Activated T-helper 1 cell treated with anti-CD3 and anti-CD28 coated beads, Interleukin-12 subunit alpha, Interleukin-12 subunit beta, Interleukin-2, Interleukin-4 antibody, amounts not matched to agents 30 ng/mL and 10 ng/mL and 1 ng/mL, durations not matched to agents 14 hours and 24 hours and 36 hours (primary cell): ENCODE measurements around the gene GADD45B. TPM values are rescaled to one million over a fixed set of nuclear protein-coding genes. Genes with fewer than 3 reads are reported as not detected.
"Not testable (repeated sequence)": the region's sequence is repeated elsewhere in the genome, so short reads cannot be mapped to it uniquely, and the experiment has no call there.

Source experiments
- DNase-seq: peaks from one replicate; pipeline ENCODE4 v3.0.0; 2021; ENCODE audit warnings: low spot score
- H3K27ac Mint-ChIP-seq: one replicate; pipeline ENCODE4 v1.8.0; 2021; ENCODE audit warnings: mild to moderate bottlenecking, mixed read lengths
- H3K27me3 Mint-ChIP-seq: one replicate; pipeline ENCODE4 v1.8.0; 2022; ENCODE audit warnings: mild to moderate bottlenecking, moderate library complexity, mixed read lengths; ENCODE audit not compliant: insufficient read depth
- H3K36me3 Mint-ChIP-seq: one replicate; pipeline ENCODE4 v1.8.0; 2021; ENCODE audit warnings: low read depth, mixed read lengths
- H3K4me1 Mint-ChIP-seq: one replicate; pipeline ENCODE4 v1.8.0; 2021; ENCODE audit warnings: low read depth, mixed read lengths
- H3K4me3 Mint-ChIP-seq: one replicate; pipeline ENCODE4 v1.8.0; 2021; ENCODE audit warnings: mild to moderate bottlenecking, moderate library complexity, mixed read lengths
- H3K9me3 Mint-ChIP-seq: one replicate; pipeline ENCODE4 v1.8.0; 2021; ENCODE audit warnings: mixed read lengths
- intact Hi-C: fragments of 100-400 bp; cut with micrococcal nuclease; formaldehyde crosslinking; loops from one replicate; pipeline ENCODE4 v1.15.1; 2024
- total RNA-seq: library from RNA; stranded (reverse); gene quantifications from 2 replicates; pipeline ENCODE4 v1.2.3, GENCODE V29; 2022

GADD45B gene
- total RNA-seq, 1 donor from 2014 or later, result 129 TPM

DNA sequence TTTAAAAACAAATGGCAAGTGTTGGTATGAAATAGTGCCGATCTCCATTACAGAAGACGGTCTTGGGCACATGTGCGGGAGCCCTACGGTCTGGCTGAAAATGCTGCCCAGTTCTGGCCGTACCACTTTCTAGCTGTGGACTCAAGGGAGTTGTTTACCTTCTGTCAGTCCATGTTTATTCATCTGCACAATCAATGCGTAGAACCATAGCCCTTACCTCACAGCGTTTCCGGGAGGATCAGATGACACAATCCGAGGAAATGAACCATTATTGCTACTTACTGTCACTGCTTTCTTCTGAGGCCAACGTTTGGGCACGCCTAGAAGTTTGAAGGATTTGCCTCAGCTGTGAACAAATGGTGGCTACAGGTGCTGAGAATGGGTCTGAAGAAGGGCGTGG is 31.2 kb downstream of the GADD45B start:
- H3K36me3 Mint-ChIP-seq, result no peaks in the 10 kb centered on the region
- peak; percentile 46 for DNase-seq
- peaks cover 30% of the 10 kb centered on the region for H3K4me1 Mint-ChIP-seq
- H3K9me3 Mint-ChIP-seq, result no peaks in the 10 kb centered on the region
- intact Hi-C loops, result no loop called here
- H3K4me3 Mint-ChIP-seq, result no peak overlapping the region
- peaks cover 5% of the 10 kb centered on the region for H3K27me3 Mint-ChIP-seq
- peak overlapping the region; percentile 77 for H3K27ac Mint-ChIP-seq

DNA sequence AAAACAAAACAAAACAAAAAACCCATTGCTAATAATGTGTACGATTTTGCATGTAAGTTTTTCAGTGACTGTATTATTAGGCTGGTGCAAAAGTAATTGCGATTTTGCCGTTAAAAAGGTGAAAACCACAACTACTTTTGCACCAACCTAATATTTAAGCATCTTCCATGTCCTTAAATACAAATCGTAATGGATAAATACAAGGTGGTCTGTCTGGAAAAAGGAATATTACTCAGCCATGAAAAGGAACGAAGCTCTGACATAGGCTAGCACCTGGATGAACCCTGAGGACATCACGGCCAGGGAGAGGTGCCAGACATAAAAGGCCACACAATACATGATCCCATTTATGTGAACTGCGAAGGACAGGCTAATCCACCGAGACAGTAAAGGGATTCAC is 33.2 kb downstream of the GADD45B start:
- H3K4me3 Mint-ChIP-seq, result no peak overlapping the region
- intact Hi-C loops, result no loop called here
- peaks cover 16% of the 10 kb centered on the region for H3K4me1 Mint-ChIP-seq
- H3K27me3 Mint-ChIP-seq, result peaks cover 3% of the 10 kb centered on the region
- no peak for DNase-seq
- no peak overlapping the region for H3K27ac Mint-ChIP-seq
- H3K36me3 Mint-ChIP-seq, result no peaks in the 10 kb centered on the region
- H3K9me3 Mint-ChIP-seq, result no peaks in the 10 kb centered on the region

DNA sequence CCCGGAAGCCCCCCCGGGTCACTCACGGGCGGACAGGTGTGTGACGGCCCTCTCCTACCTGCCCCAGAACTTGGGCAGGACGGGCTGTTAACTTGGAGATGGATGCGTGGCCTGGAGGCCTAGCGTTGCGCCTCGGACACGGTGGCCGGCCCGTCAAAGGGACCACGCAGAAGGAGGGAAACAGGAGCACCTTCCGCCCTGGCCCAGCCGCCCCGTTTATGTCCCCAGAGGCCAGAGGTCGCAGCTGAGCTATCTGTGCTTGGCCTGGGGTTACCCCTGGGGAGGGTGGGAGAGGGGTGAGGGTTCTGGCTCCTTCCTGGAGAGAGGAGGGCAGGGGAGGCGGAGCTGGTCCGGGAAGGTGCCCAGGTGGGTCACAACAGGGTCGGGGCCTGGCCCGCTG is 35.6 kb downstream of the GADD45B start:
- intact Hi-C loops, result no loop called here
- H3K9me3 Mint-ChIP-seq, result no peaks in the 10 kb centered on the region
- H3K4me1 Mint-ChIP-seq, result peaks cover 14% of the 10 kb centered on the region
- no peak overlapping the region for H3K27ac Mint-ChIP-seq
- no peak overlapping the region for H3K4me3 Mint-ChIP-seq
- no peak for DNase-seq
- H3K36me3 Mint-ChIP-seq, result no peaks in the 10 kb centered on the region
- H3K27me3 Mint-ChIP-seq, result peaks cover 10% of the 10 kb centered on the region

DNA sequence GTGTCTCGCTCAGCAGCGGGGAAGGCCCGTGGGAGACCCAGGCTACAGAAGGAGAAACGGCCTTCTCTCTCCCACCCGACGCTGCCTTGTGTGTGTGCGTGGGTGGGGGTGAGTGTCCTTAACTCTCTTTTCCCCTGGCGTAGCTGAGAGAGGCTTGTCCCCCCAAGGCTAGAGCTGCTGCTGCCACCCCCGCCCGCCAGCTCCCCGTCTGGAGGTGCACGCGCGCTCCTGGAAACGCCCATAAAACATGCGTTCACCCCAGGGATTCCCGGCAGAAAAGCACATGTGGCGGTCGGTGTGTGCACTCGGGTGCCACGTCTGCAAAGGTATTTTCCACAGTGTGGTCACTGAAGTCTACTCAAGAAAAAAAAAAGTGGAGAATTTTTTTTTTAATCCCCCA is 36.1 kb downstream of the GADD45B start:
- peaks cover 10% of the 10 kb centered on the region for H3K27me3 Mint-ChIP-seq
- H3K27ac Mint-ChIP-seq, result no peak overlapping the region
- no peak for DNase-seq
- H3K36me3 Mint-ChIP-seq, result no peaks in the 10 kb centered on the region
- intact Hi-C loops, result no loop called here
- H3K4me3 Mint-ChIP-seq, result no peak overlapping the region
- no peaks in the 10 kb centered on the region for H3K9me3 Mint-ChIP-seq
- H3K4me1 Mint-ChIP-seq, result peaks cover 13% of the 10 kb centered on the region

DNA sequence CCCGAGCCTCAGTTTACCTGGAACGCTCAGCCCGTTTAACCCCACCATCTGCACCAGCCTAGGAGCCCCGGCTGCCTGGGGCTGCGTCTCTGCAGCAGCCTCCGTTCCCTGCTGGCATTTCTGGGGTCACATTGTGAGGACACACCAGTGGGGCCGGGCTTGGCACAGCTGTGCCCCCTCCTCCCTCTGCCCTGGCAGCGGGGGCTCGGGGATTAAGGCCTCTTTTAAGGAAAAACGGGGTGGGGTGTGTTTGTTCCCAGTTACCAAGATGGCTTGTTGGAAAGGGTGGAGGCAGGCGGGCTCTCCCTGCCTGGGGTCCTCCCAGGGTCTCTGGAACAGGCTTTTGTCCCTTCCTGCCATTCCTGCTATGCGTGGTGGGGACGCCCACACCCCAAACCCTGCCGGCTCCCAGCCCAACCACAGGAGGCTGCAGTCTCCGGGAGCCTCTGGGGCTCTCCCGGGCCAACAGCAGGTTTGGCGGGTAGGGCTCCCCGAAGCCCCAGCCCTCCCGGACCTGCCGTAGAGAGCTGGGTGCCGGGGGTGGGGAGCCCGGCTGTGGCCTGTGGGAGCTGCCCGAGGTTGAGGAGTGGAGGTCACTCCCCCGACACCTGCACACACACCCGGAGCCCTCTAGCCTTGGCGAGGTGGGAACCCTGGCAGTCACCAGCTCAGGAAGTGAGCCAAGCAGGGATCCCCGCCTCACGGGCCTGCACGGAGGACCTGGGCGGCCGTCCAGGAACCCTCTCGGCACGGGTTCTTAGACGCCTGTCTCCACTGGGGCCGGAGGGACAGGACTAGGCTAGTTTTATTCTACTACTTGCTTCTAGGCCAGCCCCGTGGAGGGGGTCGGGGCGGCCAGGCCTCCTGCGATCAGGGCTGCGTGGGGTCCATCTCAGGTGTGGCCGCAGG is 36.9 kb downstream of the GADD45B start:
- Mint-ChIP-seq H3K4me1 (peaks cover 5% of the 10 kb centered on the region), H3K27ac (no peak overlapping the region), H3K36me3 (no peaks in the 10 kb centered on the region), H3K27me3 (peaks cover 10% of the 10 kb centered on the region), H3K4me3 (no peak overlapping the region), H3K9me3 (no peaks in the 10 kb centered on the region)
- no peak for DNase-seq
- intact Hi-C loops, result no loop called here

DNA sequence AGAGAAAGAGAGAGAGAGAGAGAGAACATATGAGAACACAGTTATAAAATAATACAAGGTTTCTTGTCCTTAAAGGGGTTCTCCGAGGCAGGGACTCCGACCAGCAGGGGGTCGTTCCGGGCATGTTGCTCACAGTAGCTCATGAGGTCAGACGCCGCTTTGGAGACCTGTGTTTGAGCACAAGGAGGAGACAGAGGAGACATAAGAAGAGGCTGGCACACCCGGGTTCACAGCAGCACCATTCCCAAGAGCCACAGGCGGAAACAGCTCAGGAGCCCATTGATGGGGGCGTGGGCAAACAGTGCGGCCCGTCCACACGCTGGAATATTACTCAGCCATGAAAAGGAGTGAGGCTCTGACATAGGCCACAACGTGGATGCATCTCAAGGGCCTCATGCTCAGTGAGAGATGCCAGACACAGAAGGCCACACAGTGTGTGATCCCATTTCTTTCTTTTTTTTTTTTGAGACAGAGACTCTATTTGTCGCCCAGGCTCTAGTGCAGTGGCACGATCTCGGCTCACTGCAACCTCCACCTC is 39.1 kb downstream of the GADD45B start:
- Mint-ChIP-seq H3K4me1 (no peaks in the 10 kb centered on the region), H3K27me3 (peaks cover 10% of the 10 kb centered on the region), H3K36me3 (no peaks in the 10 kb centered on the region), H3K9me3 (no peaks in the 10 kb centered on the region), H3K4me3 (no peak overlapping the region), H3K27ac (no peak overlapping the region)
- no peak for DNase-seq
- intact Hi-C loops, result no loop called here

DNA sequence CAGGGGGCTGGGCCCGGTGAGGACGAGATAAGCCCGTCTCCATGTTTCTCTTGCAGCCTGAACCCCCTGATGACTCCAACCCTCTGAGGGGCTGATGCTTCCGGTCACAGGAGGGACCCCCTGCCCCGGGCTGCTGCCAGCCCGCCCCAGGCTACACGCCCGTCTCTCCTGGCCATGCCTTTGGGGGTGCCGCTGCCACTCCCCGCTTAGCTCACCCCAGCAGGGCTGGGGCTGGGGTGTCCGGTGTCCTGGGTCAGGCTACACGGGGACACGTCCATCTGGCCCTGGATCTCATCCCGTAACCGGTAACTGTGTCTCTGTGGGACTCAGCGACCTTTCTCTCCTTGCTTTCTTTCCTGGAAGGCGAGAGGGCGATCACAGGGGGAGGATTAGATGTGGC is 40.8 kb downstream of the GADD45B start:
- H3K36me3 Mint-ChIP-seq, result no peaks in the 10 kb centered on the region
- no peak for DNase-seq
- no peaks in the 10 kb centered on the region for H3K9me3 Mint-ChIP-seq
- H3K4me1 Mint-ChIP-seq, result no peaks in the 10 kb centered on the region
- H3K27ac Mint-ChIP-seq, result no peak overlapping the region
- intact Hi-C loops, result no loop called here
- peaks cover 9% of the 10 kb centered on the region for H3K27me3 Mint-ChIP-seq
- no peak overlapping the region for H3K4me3 Mint-ChIP-seq

DNA sequence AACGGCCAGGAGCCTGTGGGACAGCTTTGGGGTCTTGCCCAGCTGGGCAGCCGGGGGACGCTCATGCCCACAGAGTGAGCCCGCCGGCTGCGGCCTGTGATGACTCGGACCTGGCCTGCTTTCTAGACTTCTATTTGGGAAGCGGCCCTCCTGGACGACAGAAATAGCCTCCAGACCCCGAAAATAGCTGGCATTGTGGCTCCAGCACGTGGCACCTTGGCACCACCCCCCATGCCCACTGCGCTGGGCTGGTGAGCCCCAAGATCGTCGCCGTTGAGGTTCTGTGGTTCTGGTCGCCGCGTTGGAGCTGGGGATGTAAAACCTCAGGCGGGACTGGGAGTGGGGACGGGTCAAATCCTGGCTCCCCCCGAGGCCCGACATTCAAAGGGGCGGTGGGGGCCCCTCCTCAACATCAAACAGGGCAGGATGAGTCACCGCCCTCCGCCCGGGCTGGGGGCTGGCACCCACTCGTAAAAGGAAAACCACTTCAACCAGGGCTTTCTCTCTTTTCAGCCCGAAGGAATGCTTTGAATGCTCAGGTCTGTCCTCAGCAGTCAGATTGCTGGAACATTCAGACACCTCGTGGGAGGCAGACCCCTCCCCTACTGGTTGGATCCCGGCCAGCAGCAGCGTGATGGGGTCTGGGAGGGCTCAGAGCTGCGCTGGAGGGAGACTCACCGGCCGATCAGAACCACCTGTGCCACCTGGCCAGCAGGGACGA is 42.1 kb downstream of the GADD45B start:
- no peak for DNase-seq
- Mint-ChIP-seq H3K36me3 (no peaks in the 10 kb centered on the region), H3K27ac (no peak overlapping the region), H3K4me1 (no peaks in the 10 kb centered on the region), H3K9me3 (no peaks in the 10 kb centered on the region), H3K4me3 (no peak overlapping the region), H3K27me3 (peaks cover 9% of the 10 kb centered on the region)
- intact Hi-C loops, result no loop called here

DNA sequence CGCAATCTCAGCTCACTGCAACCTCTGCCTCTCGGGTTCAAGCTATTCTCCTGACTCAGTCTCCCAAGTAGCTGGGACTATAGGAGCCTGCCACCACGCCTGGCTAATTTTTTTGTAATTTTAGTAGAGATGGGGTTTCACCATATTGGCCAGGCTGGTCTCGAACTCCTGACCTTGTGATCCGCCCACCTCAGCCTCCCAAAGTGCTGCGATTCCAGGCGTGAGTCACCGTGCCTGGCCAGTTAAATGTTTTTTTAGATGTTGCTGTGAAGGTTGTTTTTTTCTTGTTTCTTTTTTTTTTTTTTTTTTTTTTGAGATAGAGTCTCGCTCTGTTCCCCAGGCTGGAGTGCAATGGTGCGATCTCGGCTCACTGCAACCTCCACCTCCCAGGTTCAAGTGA is 42.9 kb downstream of the GADD45B start:
- intact Hi-C loops, H3K9me3 Mint-ChIP-seq, H3K4me1 Mint-ChIP-seq, H3K36me3 Mint-ChIP-seq, H3K27ac Mint-ChIP-seq, H3K27me3 Mint-ChIP-seq, H3K4me3 Mint-ChIP-seq, DNase-seq: not testable (repeated sequence)

DNA sequence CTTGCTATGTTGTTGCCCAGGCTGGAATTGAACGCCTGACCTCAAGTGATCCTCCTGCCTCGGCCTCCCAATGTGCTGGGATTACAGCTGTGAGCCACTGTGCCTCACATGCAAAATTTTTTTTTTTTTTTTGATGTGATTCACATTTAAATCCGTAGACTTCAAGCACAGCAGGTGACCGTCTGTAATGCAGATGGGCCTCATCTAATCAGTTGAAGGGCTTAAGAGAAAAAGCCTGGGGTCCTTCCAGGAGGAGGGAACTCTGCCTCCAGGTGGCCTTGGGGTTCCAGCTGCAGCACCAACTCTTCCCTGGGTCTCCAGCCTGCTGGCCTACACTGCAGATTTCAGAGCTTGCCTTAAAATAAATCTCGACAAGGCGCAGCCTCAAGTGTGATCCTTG is 43.6 kb downstream of the GADD45B start:
- no peaks in the 10 kb centered on the region for H3K4me1 Mint-ChIP-seq
- intact Hi-C loops, result no loop called here

DNA sequence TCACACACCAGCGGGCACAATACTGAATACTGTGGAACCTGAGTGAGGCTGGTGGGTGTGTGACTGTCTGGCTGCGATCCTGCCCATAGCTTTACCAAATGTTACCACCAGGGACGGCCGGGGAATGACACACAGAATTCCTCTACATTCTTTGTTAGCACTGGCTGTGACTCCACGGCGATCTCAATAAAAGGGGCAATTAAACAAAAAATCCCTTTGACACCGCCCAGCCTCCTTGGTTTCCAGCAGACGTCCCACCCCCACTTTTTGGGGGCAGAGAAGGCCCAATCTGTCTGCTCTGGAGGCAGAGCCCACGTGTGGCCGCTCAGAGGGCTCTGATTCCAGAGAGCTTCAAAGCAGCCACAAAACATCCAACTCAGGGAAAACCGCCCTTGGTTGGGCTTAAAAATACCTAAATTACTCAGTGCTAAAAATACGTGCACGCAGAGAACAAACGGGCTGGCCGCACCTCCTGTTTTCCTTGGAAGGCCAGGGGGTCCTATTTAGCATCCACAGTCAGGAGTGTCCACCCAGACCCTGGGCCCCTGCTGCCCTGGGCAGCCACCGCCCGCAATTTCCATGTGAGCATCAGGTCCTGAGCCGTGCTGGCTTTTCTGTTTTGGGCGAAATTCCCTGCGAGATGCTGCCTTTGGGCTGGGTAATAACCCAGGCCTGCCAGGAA is 47.8 kb downstream of the GADD45B start:
- H3K4me1 Mint-ChIP-seq, result no peaks in the 10 kb centered on the region
- H3K4me3 Mint-ChIP-seq, result no peak overlapping the region
- no peak for DNase-seq
- no peaks in the 10 kb centered on the region for H3K9me3 Mint-ChIP-seq
- no peak overlapping the region for H3K27ac Mint-ChIP-seq
- H3K36me3 Mint-ChIP-seq, result no peaks in the 10 kb centered on the region
- peaks cover 5% of the 10 kb centered on the region for H3K27me3 Mint-ChIP-seq
- intact Hi-C loops, result no loop called here

More for the DNA sequence above, 43.6 kb downstream of the GADD45B start:
- no peak overlapping the region for H3K27ac Mint-ChIP-seq
- peaks cover 11% of the 10 kb centered on the region for H3K27me3 Mint-ChIP-seq
- H3K36me3 Mint-ChIP-seq, result no peaks in the 10 kb centered on the region
- H3K4me3 Mint-ChIP-seq, result no peak overlapping the region
- no peak for DNase-seq
- H3K9me3 Mint-ChIP-seq, result no peaks in the 10 kb centered on the region

DNA sequence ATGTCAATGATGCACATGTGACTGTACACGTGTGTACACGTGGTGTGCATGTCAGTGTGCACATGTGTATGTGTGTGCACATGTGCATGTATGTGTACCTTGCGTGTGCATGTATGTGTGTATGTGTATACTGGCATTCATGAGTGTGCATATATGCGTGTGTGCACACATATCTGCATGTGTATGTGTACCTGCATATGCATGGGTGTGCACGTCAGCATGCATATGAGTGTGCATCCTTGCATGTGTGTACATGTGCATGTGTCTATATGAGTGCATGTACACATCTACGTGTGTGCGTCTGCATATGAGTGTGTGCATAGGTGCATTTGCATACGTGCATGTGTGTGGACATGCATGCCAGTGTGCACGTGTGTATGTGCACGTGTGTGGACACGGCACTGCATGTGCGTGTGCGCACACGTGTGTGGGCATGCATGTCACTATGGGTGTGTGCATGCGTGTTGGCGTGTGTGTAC is 48.5 kb downstream of the GADD45B start:
- Mint-ChIP-seq H3K27ac (no peak overlapping the region), H3K4me3 (no peak overlapping the region), H3K9me3 (no peaks in the 10 kb centered on the region), H3K4me1 (no peaks in the 10 kb centered on the region), H3K36me3 (no peaks in the 10 kb centered on the region), H3K27me3 (peaks cover 5% of the 10 kb centered on the region)
- intact Hi-C loops, result no loop called here
- no peak for DNase-seq
